HG02981 (cell line): ENCODE measurements around the gene KANSL1.
"Not testable (repeated sequence)": the region's sequence is repeated elsewhere in the genome, so short reads cannot be mapped to it uniquely, and the experiment has no call there.

Experiments
- ATAC-seq: cut with Tn5 transposase; IDR thresholded peaks from one replicate; pipeline ENCODE4 v1.9.1; 2021; ENCODE audit warnings: mild to moderate bottlenecking, moderate library complexity; ENCODE audit not compliant: unreplicated experiment

KANSL1 gene

DNA sequence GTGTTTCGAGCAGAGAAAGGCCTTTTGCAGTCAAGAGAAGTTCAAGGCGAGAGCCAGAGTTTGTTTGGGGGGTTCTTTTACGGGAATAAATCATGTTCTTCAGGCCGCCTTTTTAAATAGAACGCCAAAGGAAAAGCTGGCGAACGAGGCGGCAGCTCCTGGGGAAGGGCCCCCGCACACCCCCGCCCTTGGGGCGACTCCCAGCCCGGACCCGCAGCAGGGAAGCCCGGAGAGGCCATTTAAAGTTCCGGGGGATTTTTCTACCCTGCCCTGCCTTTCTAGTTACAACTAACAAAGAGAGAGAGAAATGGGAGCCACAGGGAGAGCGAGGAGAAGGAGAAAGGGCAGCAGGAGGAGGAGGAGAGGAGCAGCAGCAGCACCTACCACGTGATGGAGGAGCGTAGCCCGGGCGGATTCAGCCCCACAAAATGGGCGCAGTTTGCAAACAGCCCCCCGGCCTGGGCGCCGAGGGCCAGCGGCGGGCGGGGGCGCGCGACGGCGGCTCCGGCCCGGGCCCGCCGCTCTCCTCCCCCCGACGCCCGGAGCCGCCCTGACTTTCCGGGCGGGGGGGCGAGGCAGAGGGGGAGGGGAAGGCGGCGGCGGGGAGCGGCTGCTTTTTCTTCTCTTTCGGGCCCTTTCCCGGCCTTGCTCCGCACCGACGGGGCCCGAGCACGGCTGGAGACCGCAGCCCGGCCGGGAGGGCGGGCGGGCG, 634 bp downstream of the KANSL1 start:
- ATAC-seq, result peak; percentile 28

DNA sequence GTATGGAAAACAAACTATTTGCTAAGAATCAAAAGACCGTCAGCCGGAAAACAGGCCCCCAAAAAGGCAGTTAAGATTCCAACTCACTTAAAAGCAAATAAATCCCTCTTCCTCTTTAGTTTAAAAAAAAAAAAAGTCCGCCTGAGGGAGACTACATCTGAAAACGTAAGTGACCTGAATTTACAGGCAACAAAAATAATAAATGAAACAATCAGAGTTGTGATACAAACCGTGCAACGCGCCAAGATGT, 1.1 kb downstream of the KANSL1 start:
- ATAC-seq, result no peak

- no peak for ATAC-seq
These were observed 1.7 kb downstream of the KANSL1 start for GRCh38 chr17:46191322-46192188.

DNA sequence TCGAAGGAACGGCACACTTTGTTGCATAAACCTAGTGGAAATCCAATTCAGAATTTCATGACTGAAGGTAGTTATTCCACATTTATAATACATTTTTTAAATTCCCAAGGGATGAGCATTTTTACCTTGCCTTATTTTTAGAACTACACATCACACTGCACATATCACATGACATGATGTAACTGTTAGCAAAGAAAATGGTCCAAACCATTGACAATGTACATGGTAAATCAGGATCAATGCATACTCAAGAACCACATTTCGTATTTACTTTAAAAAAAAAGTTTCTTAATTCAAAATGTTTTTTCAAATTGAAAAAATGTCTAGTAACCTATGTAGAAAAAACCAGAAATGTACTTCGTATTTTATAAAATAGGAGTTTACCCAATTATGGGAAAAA, 2.5 kb downstream of the KANSL1 start:
- ATAC-seq, result no peak

- not testable (repeated sequence) for ATAC-seq
These were observed 6.4 kb downstream of the KANSL1 start for GRCh38 chr17:46186827-46187235.

GRCh38 chr17:46184696-46185095, 8.5 kb downstream of the KANSL1 start:
- ATAC-seq, result no peak

- not testable (repeated sequence) for ATAC-seq
These were observed 9.8 kb downstream of the KANSL1 start for GRCh38 chr17:46183383-46183782.

DNA sequence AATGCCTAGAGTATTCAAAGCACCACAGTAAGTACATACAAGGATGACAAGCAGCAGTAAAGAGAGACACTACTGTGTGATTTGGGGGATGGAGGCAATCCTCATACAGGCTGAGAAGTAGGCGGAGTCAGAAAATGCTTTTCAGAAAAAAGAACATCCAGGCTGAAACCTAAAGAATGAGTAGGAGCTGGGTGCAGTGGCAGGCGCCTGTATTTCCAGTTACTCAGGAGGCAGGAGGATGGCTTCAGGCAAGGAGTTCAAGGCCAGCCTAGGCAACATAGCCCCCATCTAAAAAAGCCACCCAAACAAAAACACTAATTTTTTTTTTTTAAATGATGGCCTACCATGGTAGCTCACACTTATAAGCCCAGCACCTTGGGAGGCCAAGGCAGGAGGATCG, 10.3 kb downstream of the KANSL1 start:
- no peak for ATAC-seq

- ATAC-seq, result no peak
These were observed 11.3 kb downstream of the KANSL1 start for GRCh38 chr17:46181940-46182339.

DNA sequence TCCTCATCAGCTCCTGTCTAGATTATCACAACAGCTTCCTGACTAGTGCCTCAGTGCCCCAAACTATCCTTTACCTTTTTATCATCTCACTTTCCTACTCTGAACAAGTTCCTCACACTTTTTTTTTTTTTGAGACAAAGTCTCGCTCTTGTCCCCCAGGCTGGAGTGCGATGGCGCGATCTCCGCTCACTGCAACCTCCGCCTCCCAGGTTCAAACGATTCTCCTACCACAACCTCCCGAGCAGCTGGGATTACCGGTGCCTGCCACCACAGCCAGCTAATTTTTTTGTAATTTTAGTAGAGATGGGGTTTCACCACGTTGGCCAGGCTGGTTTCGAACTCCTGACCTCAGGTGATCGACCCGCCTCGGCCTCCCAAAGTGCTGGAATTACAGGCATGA, 11.9 kb downstream of the KANSL1 start:
- ATAC-seq, result not testable (repeated sequence)

GRCh38 chr17:46180892-46181274, 12.3 kb downstream of the KANSL1 start:
- ATAC-seq, result no peak

DNA sequence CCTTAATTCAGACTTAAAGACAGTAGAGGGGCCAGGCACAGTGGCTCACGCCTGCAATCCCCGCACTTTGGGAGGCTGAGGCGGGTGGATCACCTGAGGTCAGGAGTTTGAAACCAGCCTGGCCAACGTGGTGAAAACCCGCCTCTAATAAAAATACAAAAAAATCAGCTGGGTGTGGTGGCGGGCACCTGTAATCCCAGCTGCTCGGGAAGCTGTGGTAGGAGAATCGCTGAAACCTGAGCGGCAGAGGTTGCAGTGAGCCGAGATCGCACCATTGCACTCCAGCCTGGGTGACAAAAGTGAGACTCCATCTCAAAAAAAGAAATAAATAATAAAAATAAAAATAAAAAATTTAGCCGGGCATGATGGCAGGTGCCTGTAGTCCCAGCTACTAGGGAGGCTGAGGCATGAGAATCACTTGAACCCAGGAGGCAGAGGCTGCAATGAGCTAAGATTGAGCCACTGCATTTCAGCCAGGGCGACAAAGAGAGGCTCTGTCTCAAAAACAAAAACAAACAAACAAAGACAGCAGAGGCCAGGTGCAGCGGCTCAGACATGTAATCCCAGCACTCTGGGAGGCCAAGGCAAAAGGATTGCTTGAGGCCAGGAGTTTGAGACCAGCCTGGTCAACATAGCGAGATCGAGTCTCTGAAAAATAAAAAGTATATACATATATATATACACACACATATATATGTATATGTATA, 12.9 kb downstream of the KANSL1 start:
- ATAC-seq, result not testable (repeated sequence)

GRCh38 chr17:46179375-46179999, 13.7 kb downstream of the KANSL1 start:
- ATAC-seq, result no peak

DNA sequence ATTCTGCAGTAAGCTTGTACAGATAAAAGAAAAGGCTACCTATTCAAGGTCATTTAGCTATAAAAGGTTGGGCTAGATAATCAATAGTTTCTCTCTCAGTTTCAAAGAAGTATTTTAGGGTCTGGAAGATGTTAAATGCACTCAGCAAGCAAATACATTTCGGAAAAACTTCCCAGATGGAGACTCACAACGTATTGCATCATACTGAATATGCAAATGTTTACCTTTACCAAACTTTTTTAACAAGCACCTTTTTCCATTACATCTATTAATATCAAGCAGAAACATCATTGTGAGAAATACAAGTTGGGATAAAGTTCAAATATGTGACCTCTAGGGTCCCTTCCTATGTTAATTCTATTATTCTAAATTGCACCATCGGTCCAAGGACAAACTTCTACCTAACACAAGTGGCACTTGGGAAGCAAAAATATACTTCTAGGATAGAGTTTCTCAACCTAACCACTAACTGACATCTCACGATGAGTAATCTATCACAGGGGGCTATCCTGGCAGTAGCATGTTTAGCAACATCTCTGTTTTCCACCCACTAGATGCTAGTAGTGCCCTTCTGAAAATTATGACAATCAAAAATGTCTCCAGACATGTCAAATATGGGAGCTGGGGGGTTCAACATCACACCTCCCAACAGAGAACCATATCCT, 14.5 kb downstream of the KANSL1 start:
- ATAC-seq, result no peak

DNA sequence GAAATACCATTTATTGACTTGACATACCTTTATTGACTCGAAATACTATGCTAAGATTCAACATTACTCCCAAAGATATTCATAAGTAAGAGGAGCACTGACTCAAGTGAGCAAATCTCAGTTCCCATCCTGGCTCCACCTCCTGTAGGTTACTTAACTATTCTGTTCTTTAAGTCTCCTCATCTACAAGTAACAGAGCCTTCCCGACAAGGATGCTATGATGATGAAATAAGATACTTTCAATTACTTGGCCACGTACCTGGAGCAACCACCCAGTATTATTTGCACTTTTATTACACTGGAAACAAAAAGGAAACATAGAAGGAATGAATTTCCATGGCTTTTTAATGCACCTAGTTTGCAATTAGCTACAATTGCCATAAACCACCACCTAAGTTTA, 16.3 kb downstream of the KANSL1 start:
- ATAC-seq, result no peak

GRCh38 chr17:46175891-46176290, 17.3 kb downstream of the KANSL1 start:
- no peak for ATAC-seq

GRCh38 chr17:46173153-46173552, 20.1 kb downstream of the KANSL1 start:
- no peak for ATAC-seq

- ATAC-seq, result no peak
These were observed 21.3 kb downstream of the KANSL1 start for GRCh38 chr17:46171939-46172338.

DNA sequence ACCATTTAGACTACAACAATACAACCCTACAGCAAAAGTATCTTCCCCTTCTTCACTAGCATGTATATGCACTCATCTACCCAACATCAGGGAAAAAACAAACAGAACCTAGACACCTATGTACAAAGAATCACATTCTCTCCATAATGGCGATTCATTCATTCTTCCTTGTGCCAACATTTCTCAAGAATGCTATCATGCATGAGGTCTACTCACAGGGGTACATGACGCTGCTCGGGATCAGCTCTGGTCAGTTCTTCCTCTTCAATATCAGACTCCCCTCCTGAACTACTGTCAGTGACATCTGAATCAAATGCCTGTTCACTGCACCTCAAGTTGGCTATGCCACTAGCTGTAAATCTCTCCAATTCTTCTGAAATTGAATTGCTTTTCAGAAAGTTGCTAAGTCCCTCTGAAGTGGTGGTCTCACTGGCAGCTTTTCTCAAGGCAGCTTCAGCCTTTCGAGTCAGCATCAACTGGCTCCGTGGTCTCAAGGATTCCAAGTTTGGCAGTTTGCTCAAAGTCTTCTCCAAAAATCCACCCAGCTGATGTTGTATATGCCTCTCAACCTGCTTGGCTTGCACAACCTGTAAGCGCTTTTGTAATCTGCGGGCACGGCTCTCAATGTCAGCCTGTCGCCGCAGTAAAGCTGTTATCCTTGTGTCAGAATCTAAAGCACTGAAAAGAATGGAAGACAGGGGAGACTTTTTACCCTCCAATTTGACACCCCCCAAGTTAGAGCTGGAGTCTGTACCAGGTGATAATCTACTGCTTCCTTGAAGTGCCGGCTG, 22.4 kb downstream of the KANSL1 start:
- ATAC-seq, result no peak
